Measurements from ENCODE around the gene NFX1. TPM values are rescaled to one million over a fixed set of nuclear protein-coding genes. Genes with fewer than 3 reads are reported as not detected.
"Not testable (repeated sequence)": the region's sequence is repeated elsewhere in the genome, so short reads cannot be mapped to it uniquely, and the experiment has no call there.

Gene NFX1
- total and polyA plus RNA-seq, 2 experiments from 2014 or later: 18.5 to 19.5 TPM

GRCh38 chr9:33388110-33388994 lies 98.0 kb downstream of the NFX1 start:
- Histone ChIP-seq H3K4me2 (no peak overlapping the region), H3K79me2 (no peaks in the 10 kb centered on the region), H2AFZ (no peak overlapping the region), H3K4me1 (ENCODE audit: insufficient read depth) (peaks cover 18% of the 10 kb centered on the region), H3K27me3 (no peaks in the 10 kb centered on the region), H4K20me1 (ENCODE audit: insufficient read depth, poor library complexity, severe bottlenecking) (no peaks in the 10 kb centered on the region), H3K36me3 (replicated peaks; ENCODE audit: insufficient read depth, low read depth) (no peaks in the 10 kb centered on the region), H3K9me3 (ENCODE audit: low read depth) (no peaks in the 10 kb centered on the region), H3K27ac (no peak overlapping the region), H3K4me3 (no peak overlapping the region), H3K9me2 (replicated peaks; ENCODE audit: insufficient read depth) (no peaks in the 10 kb centered on the region)
- no peak for TF ChIP-seq CTCF (IDR thresholded peaks at IDR 0.05; ENCODE audit: poor library complexity)
- no peak for TF ChIP-seq EZH2phosphoT487 (IDR thresholded peaks at IDR 0.05; ENCODE audit: low read depth, severe bottlenecking, unreplicated experiment)
- no peak for TF ChIP-seq EZH2 (IDR thresholded peaks at IDR 0.05; ENCODE audit: borderline replicate concordance)
- 80% methylated on average over 15 of the region's 15 CpGs for WGBS (ENCODE audit: low lambda C conversion rate, missing lambda C conversion rate)
- DNase-seq (ENCODE audit: low spot score): no peak

- H3K79me2 ChIP-seq; H3K9me3 ChIP-seq (ENCODE audit: low read depth); H4K20me1 ChIP-seq (ENCODE audit: insufficient read depth, poor library complexity, severe bottlenecking); H3K36me3 ChIP-seq (replicated peaks; ENCODE audit: insufficient read depth, low read depth); H2AFZ ChIP-seq; H3K9me2 ChIP-seq (replicated peaks; ENCODE audit: insufficient read depth); H3K27me3 ChIP-seq; H3K4me3 ChIP-seq: not testable (repeated sequence)
- peak overlapping the region; percentile 58 for H3K4me2 ChIP-seq
- peak; percentile 88 for DNase-seq (ENCODE audit: low spot score)
- 2% methylated on average over 7 of the region's 9 CpGs for WGBS (ENCODE audit: low lambda C conversion rate, missing lambda C conversion rate)
- H3K4me1 ChIP-seq (ENCODE audit: insufficient read depth): peaks cover 21% of the 10 kb centered on the region
- H3K27ac ChIP-seq: peak overlapping the region; percentile 93
Measured at GRCh38 chr9:33391111-33391771, 100.9 kb downstream of the NFX1 start.

- WGBS (ENCODE audit: low lambda C conversion rate, missing lambda C conversion rate): 65% methylated on average over 7 of the region's 7 CpGs
- peak overlapping the region; percentile 86 for H3K27ac ChIP-seq
Measured at GRCh38 chr9:33392591-33393021, 102.3 kb downstream of the NFX1 start.

GRCh38 chr9:33393581-33393980 lies 103.3 kb downstream of the NFX1 start:
- H3K9me3 ChIP-seq (ENCODE audit: low read depth): no peaks in the 10 kb centered on the region
- no peaks in the 10 kb centered on the region for H3K36me3 ChIP-seq (replicated peaks; ENCODE audit: insufficient read depth, low read depth)
- no peak overlapping the region for H3K4me3 ChIP-seq
- DNase-seq (ENCODE audit: low spot score): no peak
- H3K79me2 ChIP-seq: no peaks in the 10 kb centered on the region
- H4K20me1 ChIP-seq (ENCODE audit: insufficient read depth, poor library complexity, severe bottlenecking): no peaks in the 10 kb centered on the region
- TF ChIP-seq EZH2phosphoT487 (IDR thresholded peaks at IDR 0.05; ENCODE audit: low read depth, severe bottlenecking, unreplicated experiment): no peak
- peak overlapping the region; percentile 86 for H3K27ac ChIP-seq
- 87% methylated on average over 11 of the region's 11 CpGs for WGBS (ENCODE audit: low lambda C conversion rate, missing lambda C conversion rate)
- H3K27me3 ChIP-seq: no peaks in the 10 kb centered on the region
- H2AFZ ChIP-seq: no peak overlapping the region
- no peaks in the 10 kb centered on the region for H3K9me2 ChIP-seq (replicated peaks; ENCODE audit: insufficient read depth)
- peaks cover 21% of the 10 kb centered on the region for H3K4me1 ChIP-seq (ENCODE audit: insufficient read depth)
- peak overlapping the region; percentile 68 for H3K4me2 ChIP-seq

More at GRCh38 chr9:33392591-33393021, 102.3 kb downstream of the NFX1 start:
- not testable (repeated sequence) for H3K4me3 ChIP-seq; H3K9me3 ChIP-seq (ENCODE audit: low read depth); H4K20me1 ChIP-seq (ENCODE audit: insufficient read depth, poor library complexity, severe bottlenecking); H2AFZ ChIP-seq; DNase-seq (ENCODE audit: low spot score); H3K27me3 ChIP-seq; H3K9me2 ChIP-seq (replicated peaks; ENCODE audit: insufficient read depth); H3K36me3 ChIP-seq (replicated peaks; ENCODE audit: insufficient read depth, low read depth); H3K79me2 ChIP-seq
- peaks cover 21% of the 10 kb centered on the region for H3K4me1 ChIP-seq (ENCODE audit: insufficient read depth)
- H3K4me2 ChIP-seq: peak overlapping the region; percentile 68

- not testable (repeated sequence) for H3K79me2 ChIP-seq; H3K9me2 ChIP-seq (replicated peaks; ENCODE audit: insufficient read depth); H2AFZ ChIP-seq; H3K9me3 ChIP-seq (ENCODE audit: low read depth); H3K36me3 ChIP-seq (replicated peaks; ENCODE audit: insufficient read depth, low read depth); H4K20me1 ChIP-seq (ENCODE audit: insufficient read depth, poor library complexity, severe bottlenecking); H3K4me3 ChIP-seq; H3K27me3 ChIP-seq; DNase-seq (ENCODE audit: low spot score)
- H3K4me2 ChIP-seq: peak overlapping the region; percentile 68
- peaks cover 21% of the 10 kb centered on the region for H3K4me1 ChIP-seq (ENCODE audit: insufficient read depth)
- peak overlapping the region; percentile 43 for H3K27ac ChIP-seq
- 75% methylated on average over 3 of the region's 3 CpGs for WGBS (ENCODE audit: low lambda C conversion rate, missing lambda C conversion rate)
Measured at GRCh38 chr9:33393986-33394385, 103.7 kb downstream of the NFX1 start.

GRCh38 chr9:33395159-33395879 lies 105.0 kb downstream of the NFX1 start:
- H4K20me1 ChIP-seq (ENCODE audit: insufficient read depth, poor library complexity, severe bottlenecking); H3K27me3 ChIP-seq; H2AFZ ChIP-seq; H3K79me2 ChIP-seq; H3K4me3 ChIP-seq; H3K9me3 ChIP-seq (ENCODE audit: low read depth); H3K36me3 ChIP-seq (replicated peaks; ENCODE audit: insufficient read depth, low read depth); H3K9me2 ChIP-seq (replicated peaks; ENCODE audit: insufficient read depth): not testable (repeated sequence)
- Histone ChIP-seq H3K4me2 (peak overlapping the region; percentile 68), H3K27ac (peak overlapping the region; percentile 78), H3K4me1 (ENCODE audit: insufficient read depth) (peaks cover 16% of the 10 kb centered on the region)
- WGBS (ENCODE audit: low lambda C conversion rate, missing lambda C conversion rate): 60% methylated on average over 15 of the region's 15 CpGs
- peak; percentile 76 for DNase-seq (ENCODE audit: low spot score)

- not testable (repeated sequence) for H3K9me2 ChIP-seq (replicated peaks; ENCODE audit: insufficient read depth); H3K36me3 ChIP-seq (replicated peaks; ENCODE audit: insufficient read depth, low read depth); H3K27me3 ChIP-seq; DNase-seq (ENCODE audit: low spot score); H3K9me3 ChIP-seq (ENCODE audit: low read depth); H3K27ac ChIP-seq; H3K79me2 ChIP-seq; H4K20me1 ChIP-seq (ENCODE audit: insufficient read depth, poor library complexity, severe bottlenecking); H3K4me2 ChIP-seq; H3K4me1 ChIP-seq (ENCODE audit: insufficient read depth); H3K4me3 ChIP-seq; H2AFZ ChIP-seq
- WGBS (ENCODE audit: low lambda C conversion rate, missing lambda C conversion rate): 81% methylated on average over 3 of the region's 4 CpGs
Measured at GRCh38 chr9:33397801-33398200, 107.5 kb downstream of the NFX1 start.

Measured in hepatocyte (in vitro differentiated cells).